Caco-2 (cell line): ENCODE measurements around the gene CDK15. TPM values are rescaled to one million over a fixed set of nuclear protein-coding genes. Genes with fewer than 3 reads are reported as not detected.
A peak's percentile ranks its signal among the peaks of the same experiment; 100 is the strongest.

Experiments used
- BruUV-seq: library from RNA; stranded (reverse); fragments of 400-500 nt; replicated peaks from 2 replicates; lab custom pipeline; 2021; lab: Mats Ljungman, UMichigan
- CTCF ChIA-PET: fragments of 300-600 bp; sonication (Branson Sonifier 250); formaldehyde crosslinking; loops from one replicate; lab custom pipeline; 2022; ENCODE audit warnings: antibody characterized with exemption; lab: Charles Lee
- POLR2A ChIA-PET: fragments of 300-600 bp; sonication (Branson Sonifier 250); formaldehyde crosslinking; loops from one replicate; lab custom pipeline; 2022; ENCODE audit warnings: antibody characterized with exemption; lab: Charles Lee
- DNase-seq, 2 experiments: peaks; one replicate each; pipeline versions ENCODE4 v3.0.0 to v3.0.0-alpha.2; 2020 to 2022
- H3K27me3 ChIP-seq: replicated peaks from 2 replicates; pipeline ENCODE4 v1.6.0; 2011; ENCODE audit warnings: low read length; ENCODE audit not compliant: control insufficient read depth, insufficient read depth
- H3K36me3 ChIP-seq: 2 replicates; pipeline ENCODE4 v1.5.1; 2011; ENCODE audit warnings: low read length; ENCODE audit not compliant: control insufficient read depth, insufficient read depth
- H3K4me1 ChIP-seq: fragments of 250-450 bp; sonication (Bioruptor Pico); 2 replicates; pipeline ENCODE4 v1.5.1; 2020; ENCODE audit warnings: mild to moderate bottlenecking
- H3K4me3 ChIP-seq: 2 replicates; pipeline ENCODE4 v1.5.1; 2011; ENCODE audit warnings: low read depth, mild to moderate bottlenecking, control low read depth, low read length
- H3K9me3 ChIP-seq: fragments of 250-450 bp; sonication (Bioruptor Pico); 2 replicates; pipeline ENCODE4 v1.5.1; 2020; ENCODE audit warnings: mild to moderate bottlenecking, moderate library complexity
- H3K27ac Mint-ChIP-seq: one replicate; pipeline ENCODE4 v1.8.0; 2022; ENCODE audit warnings: mixed read lengths; ENCODE audit not compliant: unreplicated experiment
- H3K27me3 Mint-ChIP-seq: one replicate; pipeline ENCODE4 v1.8.0; 2022; ENCODE audit warnings: mixed read lengths; ENCODE audit not compliant: insufficient read depth, unreplicated experiment
- H3K36me3 Mint-ChIP-seq: one replicate; pipeline ENCODE4 v1.8.0; 2022; ENCODE audit warnings: mild to moderate bottlenecking, mixed read lengths; ENCODE audit not compliant: insufficient read depth, unreplicated experiment
- H3K4me1 Mint-ChIP-seq: one replicate; pipeline ENCODE4 v1.8.0; 2022; ENCODE audit warnings: low read depth, mixed read lengths; ENCODE audit not compliant: unreplicated experiment
- H3K4me3 Mint-ChIP-seq: one replicate; pipeline ENCODE4 v1.8.0; 2022; ENCODE audit warnings: mild to moderate bottlenecking, moderate library complexity, mixed read lengths; ENCODE audit not compliant: unreplicated experiment
- H3K9me3 Mint-ChIP-seq: one replicate; pipeline ENCODE4 v1.8.0; 2022; ENCODE audit warnings: mixed read lengths; ENCODE audit not compliant: unreplicated experiment
- CTCF ChIP-seq, 2 experiments: fragments of 200-600 bp in 1 of 2; IDR thresholded peaks; 1 replicate in 1 of 2; 2 replicates in 1 of 2; pipeline versions ENCODE4 v1.5.1 to v1.8.0; 2011 to 2022; ENCODE audit warnings: antibody characterized with exemption in 1 of 2, control low read depth in 1 of 2, inconsistent platforms in 1 of 2, low read depth in 1 of 2, low read length in 1 of 2, mild to moderate bottlenecking in 1 of 2, moderate library complexity in 1 of 2; ENCODE audit not compliant: insufficient read depth in 1 of 2, severe bottlenecking in 1 of 2, unreplicated experiment in 1 of 2
- intact Hi-C: fragments of 100-400 bp; cut with micrococcal nuclease; formaldehyde crosslinking; loops from one replicate; pipeline ENCODE4 v1.10.0; 2022; ENCODE audit not compliant: unreplicated experiment
- total RNA-seq: library from RNA; stranded (reverse); gene quantifications from 2 replicates; pipeline ENCODE4 v1.2.3, GENCODE V29; 2022

Gene CDK15
- total RNA-seq, 1 experiment from 2014 or later = not detected

GRCh38 chr2:201780674-201781493, 25.5 kb upstream of the CDK15 start, which contains the start of gene ALS2:
ALS2 (minus strand) TSS chr2:201780933; CDS start chr2:201768885, 12,048 bp downstream.
- no peak for TF ChIP-seq CTCF (IDR thresholded peaks at IDR 0.05; ENCODE audit: insufficient read depth in 1 of 2, low read depth in 1 of 2, low read length in 1 of 2, severe bottlenecking in 1 of 2, unreplicated experiment in 1 of 2)
- H3K36me3 ChIP-seq = no peaks in the 10 kb centered on the region
- Mint-ChIP-seq H3K4me3 (peak within 1 kb of the TSS; percentile 85), H3K9me3 (no peaks in the 10 kb centered on the region), H3K27me3 (no peaks in the 10 kb centered on the region), H3K36me3 (peaks cover 8% of the 10 kb centered on the region), H3K4me1 (peaks cover 11% of the 10 kb centered on the region), H3K27ac (peak within 1 kb of the TSS; percentile 85)
- TSS peak; percentile 93 for BruUV-seq
- H3K4me3 ChIP-seq = peak within 1 kb of the TSS; percentile 97
- no peaks in the 10 kb centered on the region for H3K27me3 ChIP-seq
- ChIA-PET CTCF (interaction anchor here (0.9 kb wide), 1 partner anchor 77 kb away, joined by 3 read pairs; no protein-coding TSS in a partner anchor), POLR2A (interaction anchor here (0.5 to 1.5 kb wide), 9 partner anchors 23 to 549 kb away, joined by 3 to 12 read pairs (median 3); partner anchors contain the start of genes STRADB and TRAK2)
- intact Hi-C loops = loop anchor here (1.0 kb wide), 1 partner anchor 27 kb away; no protein-coding TSS in a partner anchor
- DNase-seq = peak; percentile 97 to 98
- H3K9me3 ChIP-seq = no peaks in the 10 kb centered on the region
- H3K4me1 ChIP-seq = peaks cover 21% of the 10 kb centered on the region

GRCh38 chr2:201781557-201782051, 24.7 kb upstream of the CDK15 start:
- BruUV-seq = no TSS peak
- no peaks in the 10 kb centered on the region for H3K9me3 Mint-ChIP-seq
- intact Hi-C loops = loop anchor here (1.0 kb wide), 1 partner anchor 27 kb away; no protein-coding TSS in a partner anchor
- ChIA-PET POLR2A (interaction anchor here (0.9 to 1.5 kb wide), 3 partner anchors 71 to 549 kb away, joined by 3 to 12 read pairs (median 3); partner anchors contain the start of genes STRADB and TRAK2), CTCF (no interaction called here)
- TF ChIP-seq CTCF (IDR thresholded peaks at IDR 0.05; ENCODE audit: insufficient read depth in 1 of 2, low read depth in 1 of 2, low read length in 1 of 2, severe bottlenecking in 1 of 2, unreplicated experiment in 1 of 2) = no peak
- no peaks in the 10 kb centered on the region for H3K27me3 Mint-ChIP-seq
- Histone ChIP-seq H3K4me3 (peak overlapping the region; percentile 97), H3K36me3 (no peaks in the 10 kb centered on the region), H3K4me1 (peaks cover 18% of the 10 kb centered on the region), H3K9me3 (no peaks in the 10 kb centered on the region), H3K27me3 (no peaks in the 10 kb centered on the region)
- peaks cover 8% of the 10 kb centered on the region for H3K36me3 Mint-ChIP-seq
- H3K4me3 Mint-ChIP-seq = peak overlapping the region; percentile 85
- peak in 1 of 2 experiments; percentile 33 for DNase-seq
- H3K4me1 Mint-ChIP-seq = peaks cover 11% of the 10 kb centered on the region
- H3K27ac Mint-ChIP-seq = peak overlapping the region; percentile 85

GRCh38 chr2:201784563-201784962, 21.8 kb upstream of the CDK15 start:
- Histone ChIP-seq H3K27me3 (no peaks in the 10 kb centered on the region), H3K4me3 (no peak overlapping the region), H3K4me1 (peaks cover 16% of the 10 kb centered on the region; the same call in 1 of the 2 replicates), H3K36me3 (no peaks in the 10 kb centered on the region), H3K9me3 (no peaks in the 10 kb centered on the region)
- H3K4me1 Mint-ChIP-seq = peaks cover 20% of the 10 kb centered on the region
- ChIA-PET CTCF (no interaction called here), POLR2A (no interaction called here)
- BruUV-seq = no TSS peak
- TF ChIP-seq CTCF (IDR thresholded peaks at IDR 0.05; ENCODE audit: insufficient read depth in 1 of 2, low read depth in 1 of 2, low read length in 1 of 2, severe bottlenecking in 1 of 2, unreplicated experiment in 1 of 2) = no peak
- H3K27ac Mint-ChIP-seq = no peak overlapping the region
- no peak for DNase-seq
- intact Hi-C loops = no loop called here
- no peak overlapping the region for H3K4me3 Mint-ChIP-seq
- H3K9me3 Mint-ChIP-seq = no peaks in the 10 kb centered on the region
- no peaks in the 10 kb centered on the region for H3K27me3 Mint-ChIP-seq
- peaks cover 8% of the 10 kb centered on the region for H3K36me3 Mint-ChIP-seq
